Thyroid gland (tissue), 4 donors: Measurements from ENCODE around the gene AFP.

Experiments used
- CTCF ChIP-seq, 6 experiments: fragments of 200-600 bp in 3 of 6; fragments of 450-650 bp in 3 of 6; sonication (generic) in 3 of 6; IDR thresholded peaks; one replicate each; pipeline ENCODE4 v1.5.1; 2016 to 2019; ENCODE audit warnings: antibody characterized with exemption in 6 of 6, mild to moderate bottlenecking in 2 of 6, inconsistent platforms in 1 of 6, moderate library complexity in 1 of 6
- POLR2A ChIP-seq, 2 donors: fragments of 450-650 bp; IDR thresholded peaks; one replicate each; pipeline ENCODE4 v1.6.1; 2017; ENCODE audit warnings: antibody characterized with exemption in 2 of 2, mild to moderate bottlenecking in 2 of 2, moderate library complexity in 1 of 2

GRCh38 chr4:73437558-73437956 lies 1.5 kb downstream of the AFP start:
- no peak for TF ChIP-seq POLR2A (IDR thresholded peaks at IDR 0.05)
- TF ChIP-seq CTCF (IDR thresholded peaks at IDR 0.05), result no peak
